ENCODE results near the gene FAM13A.

The FAM13A gene

DNA sequence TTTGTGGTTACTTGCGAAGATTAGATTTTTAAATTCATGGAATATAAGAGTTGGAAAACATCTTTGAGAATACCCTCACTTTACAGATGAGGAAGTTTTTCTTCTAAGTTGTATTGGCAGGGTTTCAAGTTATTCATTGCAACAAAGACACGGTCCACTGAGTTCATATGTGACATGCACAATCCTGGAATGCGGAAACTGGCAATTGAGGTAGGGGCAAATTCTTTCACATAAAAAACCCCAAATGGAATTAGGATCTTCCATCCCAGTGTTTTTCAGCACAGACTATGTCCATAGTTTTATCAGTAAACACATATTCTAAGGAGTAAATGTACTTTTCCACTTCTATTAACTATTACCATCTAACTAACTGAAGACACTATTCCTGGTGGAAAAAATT lies 277.6 kb downstream of the FAM13A start:
- DNase-seq (ENCODE audit: low read depth): no peak

GRCh38 chr4:88775529-88775928 lies 281.5 kb downstream of the FAM13A start:
- no peak for DNase-seq (ENCODE audit: low read depth)

GRCh38 chr4:88775026-88775425 lies 282.0 kb downstream of the FAM13A start:
- no peak for DNase-seq (ENCODE audit: low read depth)

DNA sequence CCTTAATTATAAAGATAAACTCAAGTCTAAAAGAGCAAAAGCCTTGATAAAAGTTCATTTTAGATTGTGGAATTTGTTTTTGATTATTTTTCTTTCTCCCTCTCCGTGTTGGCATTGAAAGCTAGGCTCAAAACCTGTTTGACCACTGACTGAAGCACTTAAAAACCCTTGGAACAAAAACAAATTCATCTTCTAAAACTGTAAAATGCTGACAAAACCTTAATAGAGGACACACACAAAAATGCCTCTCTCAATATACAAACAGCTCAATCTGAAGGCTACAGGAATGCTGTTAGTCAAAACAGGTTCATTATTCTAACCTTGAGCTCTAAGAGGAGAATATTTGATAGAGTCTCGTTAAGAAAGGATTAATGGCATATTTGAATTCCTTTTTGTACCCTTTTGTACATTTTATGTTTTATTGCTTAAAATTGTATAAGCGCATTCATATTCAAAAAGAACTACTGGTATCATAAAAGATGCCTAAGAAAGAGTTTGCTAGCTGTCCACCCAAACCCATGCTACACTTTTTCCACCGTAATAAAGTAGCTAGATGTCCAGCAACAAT lies 285.0 kb downstream of the FAM13A start:
- no peak for DNase-seq (ENCODE audit: low read depth)

- no peak for DNase-seq (ENCODE audit: low read depth)
These were observed 291.3 kb downstream of the FAM13A start for GRCh38 chr4:88765729-88766128.

GRCh38 chr4:88763075-88763474 lies 293.9 kb downstream of the FAM13A start:
- DNase-seq (ENCODE audit: low read depth): no peak

DNA sequence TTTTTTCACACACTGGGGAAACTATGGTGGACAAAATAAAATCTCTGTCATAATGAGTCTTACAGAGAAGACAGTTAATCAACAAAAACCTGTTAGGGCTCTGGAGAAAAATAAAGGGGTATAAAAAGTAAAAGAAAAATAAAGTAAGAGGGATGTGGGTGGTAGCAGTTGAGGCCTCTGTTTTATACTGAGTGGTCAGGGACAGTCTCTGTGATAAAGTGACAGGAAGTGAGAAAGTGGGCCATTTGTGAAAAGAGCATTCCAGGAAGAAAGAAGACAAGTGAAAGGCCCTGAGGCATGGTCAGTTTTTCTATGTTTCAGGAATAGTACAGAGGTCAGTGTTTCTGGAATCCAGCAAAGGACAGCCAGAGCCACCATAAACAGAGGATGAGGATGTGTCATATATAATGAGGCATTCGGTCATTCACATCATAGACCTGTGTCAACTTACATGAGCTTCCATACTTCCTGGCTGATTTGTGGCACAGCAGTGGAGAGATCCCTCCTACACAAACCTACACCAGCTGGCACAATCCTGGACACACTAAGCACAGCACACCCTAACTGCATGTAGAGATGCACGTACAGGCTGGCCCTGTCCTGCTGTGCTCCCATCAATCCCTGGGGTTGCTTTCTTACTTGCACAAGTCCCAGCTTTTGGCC lies 295.0 kb downstream of the FAM13A start:
- DNase-seq (ENCODE audit: low read depth): no peak

GRCh38 chr4:88761342-88761741 lies 295.6 kb downstream of the FAM13A start:
- DNase-seq (ENCODE audit: low read depth): no peak

DNA sequence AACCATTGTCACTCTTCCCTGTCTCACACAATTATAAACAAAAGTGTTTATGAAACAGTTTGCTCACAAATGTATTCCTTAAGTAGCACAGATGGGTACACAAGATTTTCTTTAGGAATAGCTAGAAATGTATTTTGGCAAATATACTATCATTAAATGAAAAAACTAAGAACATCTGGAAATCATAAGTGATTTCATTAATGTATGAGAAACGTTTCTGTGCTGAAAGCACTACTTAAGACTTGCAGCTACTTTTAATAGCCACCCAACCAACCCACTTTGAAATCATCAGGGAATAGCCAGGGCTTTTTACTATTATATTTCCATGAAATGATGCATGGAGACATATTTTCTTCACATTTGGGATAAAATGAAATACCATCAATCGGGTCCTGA lies 297.1 kb downstream of the FAM13A start:
- no peak for DNase-seq (ENCODE audit: low read depth)

- no peak for DNase-seq (ENCODE audit: low read depth)
These were observed 297.7 kb downstream of the FAM13A start for GRCh38 chr4:88759039-88759894.

- DNase-seq (ENCODE audit: low read depth): no peak
These were observed 298.7 kb downstream of the FAM13A start for GRCh38 chr4:88758264-88758663.

GRCh38 chr4:88757776-88758175 lies 299.2 kb downstream of the FAM13A start:
- DNase-seq (ENCODE audit: low read depth): no peak

- no peak for DNase-seq (ENCODE audit: low read depth)
These were observed 299.9 kb downstream of the FAM13A start for GRCh38 chr4:88757067-88757466.

DNA sequence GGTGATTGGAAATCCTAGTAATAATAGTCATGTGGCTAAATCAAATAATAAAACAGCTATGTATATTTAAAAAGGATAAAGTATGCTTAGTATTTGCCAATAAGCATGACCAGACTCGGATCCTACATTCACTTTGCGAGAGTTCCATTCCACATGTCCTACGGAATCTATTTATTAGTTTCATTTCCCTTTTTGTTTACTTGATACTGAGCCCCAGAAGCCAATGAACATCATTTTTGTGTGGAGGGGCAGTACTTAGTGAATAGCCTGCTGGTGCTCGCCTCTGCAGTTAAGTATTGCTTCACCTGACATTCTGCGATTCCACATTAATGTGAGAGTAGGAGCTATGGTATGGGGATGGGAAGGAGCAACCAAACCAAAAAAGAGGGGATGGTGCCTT lies 300.8 kb downstream of the FAM13A start:
- DNase-seq (ENCODE audit: low read depth): no peak

GRCh38 chr4:88755454-88755853 lies 301.5 kb downstream of the FAM13A start:
- DNase-seq (ENCODE audit: low read depth): no peak

GRCh38 chr4:88754796-88755195 lies 302.2 kb downstream of the FAM13A start:
- DNase-seq (ENCODE audit: low read depth): no peak

DNA sequence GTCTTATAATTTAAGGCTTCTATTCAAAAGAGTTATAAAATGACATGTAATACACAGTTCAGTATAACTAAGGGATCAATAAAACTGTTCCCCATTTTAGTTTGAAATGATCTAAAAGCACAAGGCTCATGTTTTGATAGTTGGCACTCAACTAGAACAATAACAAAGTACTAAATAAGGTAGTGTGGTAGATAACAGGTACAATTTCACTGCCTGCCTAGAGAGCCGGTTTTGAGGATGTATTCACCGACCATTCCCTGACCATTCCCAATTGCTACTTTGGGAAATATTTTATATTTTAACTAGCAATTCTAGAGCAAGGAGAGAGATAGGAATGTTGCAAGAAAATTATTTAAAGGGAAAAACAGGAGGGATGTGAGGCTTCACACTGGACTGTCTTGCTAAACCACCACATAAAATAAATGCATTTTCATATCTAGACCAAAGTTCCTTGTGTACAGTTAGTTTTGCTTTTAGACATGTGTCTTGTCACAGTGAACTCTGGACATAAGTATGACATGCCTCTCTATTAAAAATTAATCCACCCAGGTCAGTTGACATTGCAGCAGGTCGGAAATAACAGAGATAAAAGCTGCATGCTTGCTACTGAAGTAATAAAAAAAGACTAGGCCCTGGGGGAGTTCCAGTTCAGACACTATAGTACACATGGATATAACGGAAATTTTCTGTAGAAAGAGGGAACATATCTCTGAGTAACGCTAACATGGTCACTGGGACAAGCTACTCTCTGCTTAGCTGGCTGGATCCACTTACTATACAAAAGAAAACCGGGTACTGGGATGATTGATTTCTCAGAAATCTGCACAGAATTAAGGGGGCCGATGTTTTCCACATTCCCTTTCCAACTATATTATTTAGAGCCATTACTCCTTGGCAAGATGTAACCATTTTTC lies 303.1 kb downstream of the FAM13A start:
- no peak for DNase-seq (ENCODE audit: low read depth)

DNA sequence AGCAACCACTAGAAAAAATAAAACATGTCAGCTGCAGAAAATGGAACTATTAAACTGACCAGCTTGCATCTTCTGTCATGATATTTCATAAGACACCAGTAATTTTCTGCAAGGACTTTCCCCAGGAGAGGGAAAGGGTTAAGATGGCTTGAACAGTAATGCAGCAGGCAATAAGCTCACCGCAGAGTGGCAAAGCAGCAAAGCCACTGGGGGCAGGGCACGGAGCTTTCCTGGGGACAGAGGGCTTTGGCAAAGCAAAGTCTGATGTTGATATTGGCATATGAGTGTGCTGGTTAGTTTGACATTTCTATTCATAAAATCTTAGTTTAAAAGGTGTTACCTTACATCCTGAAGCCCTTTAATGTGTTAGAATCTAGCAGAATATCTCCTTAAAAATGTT lies 304.2 kb downstream of the FAM13A start:
- no peak for DNase-seq (ENCODE audit: low read depth)

DNA sequence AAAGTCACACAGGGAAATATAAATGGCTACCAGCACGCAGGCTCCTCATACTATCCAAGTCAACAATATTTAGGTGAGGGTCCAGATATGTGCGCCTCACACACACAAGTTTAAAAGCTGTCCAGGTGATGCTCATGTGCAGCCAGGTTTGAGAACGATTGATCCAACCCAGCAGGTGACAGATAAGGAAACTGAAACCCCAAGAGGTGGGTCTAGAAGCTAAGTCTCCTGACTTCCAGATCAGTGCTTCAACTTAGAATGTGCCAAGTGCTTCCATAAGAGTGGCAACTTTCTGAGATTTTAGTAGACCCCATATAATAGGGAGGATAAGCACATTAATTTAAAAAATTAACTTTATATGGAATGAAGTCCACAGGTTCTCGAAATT lies 304.9 kb downstream of the FAM13A start:
- DNase-seq (ENCODE audit: low read depth): no peak

- DNase-seq (ENCODE audit: low read depth): no peak
These were observed 305.5 kb downstream of the FAM13A start for GRCh38 chr4:88751258-88752075.

DNA sequence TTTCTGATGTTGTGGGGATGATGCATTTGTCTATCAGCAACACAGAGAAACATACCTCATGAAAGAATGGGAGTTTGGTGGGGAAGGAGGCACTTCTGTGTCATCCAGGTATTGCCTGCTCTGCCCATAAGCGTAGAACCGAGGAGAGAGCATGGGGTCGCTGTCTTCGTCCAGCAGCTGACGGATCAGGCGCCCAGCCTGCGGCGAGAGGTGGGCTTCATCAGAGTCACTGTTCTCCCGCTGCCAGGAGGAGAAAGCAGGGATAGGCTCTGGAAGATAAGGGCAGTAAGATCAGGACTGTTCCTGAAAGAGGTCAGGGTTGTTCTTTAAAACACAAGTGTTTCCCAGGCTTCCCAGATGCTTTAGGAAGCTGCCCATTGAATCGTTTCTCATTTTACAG lies 306.6 kb downstream of the FAM13A start:
- DNase-seq (ENCODE audit: low read depth): no peak
